NCI-H128 (cell line): ENCODE results near the gene STK10.
"Not testable (repeated sequence)": the region's sequence is repeated elsewhere in the genome, so short reads cannot be mapped to it uniquely, and the experiment has no call there.

Source experiments
- DNase-seq: peaks from one replicate; lab custom pipeline; 2025; ENCODE audit not compliant: unreplicated experiment; lab: John Stamatoyannopoulos, UW

The STK10 gene

DNA sequence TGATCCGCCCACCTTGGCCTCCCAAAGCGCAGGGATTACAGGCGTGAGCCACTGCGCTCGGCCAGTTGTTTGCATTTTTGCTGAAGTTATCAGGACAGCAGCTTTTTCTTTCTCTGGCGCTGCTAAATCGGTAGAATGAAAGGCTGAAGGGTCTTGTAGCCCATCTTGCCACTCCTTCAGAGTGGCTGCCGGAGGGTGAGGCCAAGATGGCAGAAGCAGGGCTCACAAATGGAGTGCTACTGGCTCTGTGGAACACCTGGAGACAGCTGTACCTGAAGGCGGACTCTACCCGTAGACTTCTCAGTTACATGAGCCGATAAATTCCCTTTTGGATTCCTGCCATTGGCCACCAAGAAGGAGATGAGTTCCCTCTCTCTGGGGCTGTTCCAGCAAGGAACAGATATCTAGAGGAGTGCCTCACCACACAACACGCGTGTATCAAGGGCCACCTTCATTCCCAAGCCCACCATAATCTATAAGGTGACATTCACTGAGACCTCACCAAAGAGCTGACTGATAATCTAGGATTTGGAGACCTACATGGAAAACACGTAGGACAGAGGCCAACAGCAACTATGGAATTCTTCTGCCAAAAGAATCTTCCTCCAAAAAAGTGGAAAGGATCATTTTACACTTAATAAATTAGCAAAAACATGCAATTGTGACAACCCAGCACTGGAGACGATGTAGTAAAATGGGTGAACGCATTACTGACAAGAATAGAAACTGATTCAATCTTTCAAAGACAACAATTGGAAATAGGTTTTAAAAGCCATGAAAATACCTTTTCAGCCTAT is 21.8 kb downstream of the STK10 start:
- no peak for DNase-seq

DNA sequence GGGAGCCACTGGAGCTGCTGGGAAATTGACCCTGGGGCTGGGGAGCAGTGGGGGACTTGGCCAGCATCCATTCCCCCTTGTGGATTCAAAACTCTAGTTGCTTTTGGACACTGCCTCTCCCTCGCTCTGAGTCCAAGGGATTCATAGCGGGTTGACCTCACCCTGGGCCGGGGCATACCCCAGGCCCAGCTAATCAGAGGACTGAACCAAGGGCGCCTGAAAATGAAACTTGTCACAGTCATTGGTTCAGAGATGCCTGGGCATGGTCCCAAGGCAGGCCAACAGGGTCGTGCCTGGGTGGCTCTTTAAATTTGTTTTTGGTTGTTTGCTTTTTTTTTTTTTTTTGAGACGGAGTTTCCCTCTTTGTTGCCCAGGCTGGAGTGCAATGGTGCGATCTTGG is 22.6 kb downstream of the STK10 start:
- DNase-seq, result no peak

GRCh38 chr5:172164769-172165212 is 23.2 kb downstream of the STK10 start:
- no peak for DNase-seq

DNA sequence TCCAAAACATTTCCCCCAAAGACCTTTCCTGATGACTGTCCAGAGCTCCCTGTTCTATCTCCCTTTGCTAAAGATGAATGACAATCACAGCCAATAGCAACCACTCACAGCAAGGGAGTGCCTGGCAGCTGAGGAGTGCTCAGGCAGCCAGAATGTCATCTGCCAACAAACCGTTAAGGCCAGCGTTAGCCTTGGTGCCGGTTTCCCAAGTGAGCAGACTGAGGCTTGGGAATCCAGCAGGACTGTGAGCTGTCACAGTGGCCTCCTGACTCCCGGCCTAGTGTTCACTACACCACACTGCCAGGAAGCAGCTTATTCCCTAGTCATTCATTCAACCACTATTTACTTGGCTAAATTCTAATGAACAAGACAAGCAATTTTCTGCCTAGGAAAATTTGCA is 24.7 kb downstream of the STK10 start:
- DNase-seq, result no peak

- DNase-seq, result no peak
These were observed 25.1 kb downstream of the STK10 start for GRCh38 chr5:172162987-172163343.

DNA sequence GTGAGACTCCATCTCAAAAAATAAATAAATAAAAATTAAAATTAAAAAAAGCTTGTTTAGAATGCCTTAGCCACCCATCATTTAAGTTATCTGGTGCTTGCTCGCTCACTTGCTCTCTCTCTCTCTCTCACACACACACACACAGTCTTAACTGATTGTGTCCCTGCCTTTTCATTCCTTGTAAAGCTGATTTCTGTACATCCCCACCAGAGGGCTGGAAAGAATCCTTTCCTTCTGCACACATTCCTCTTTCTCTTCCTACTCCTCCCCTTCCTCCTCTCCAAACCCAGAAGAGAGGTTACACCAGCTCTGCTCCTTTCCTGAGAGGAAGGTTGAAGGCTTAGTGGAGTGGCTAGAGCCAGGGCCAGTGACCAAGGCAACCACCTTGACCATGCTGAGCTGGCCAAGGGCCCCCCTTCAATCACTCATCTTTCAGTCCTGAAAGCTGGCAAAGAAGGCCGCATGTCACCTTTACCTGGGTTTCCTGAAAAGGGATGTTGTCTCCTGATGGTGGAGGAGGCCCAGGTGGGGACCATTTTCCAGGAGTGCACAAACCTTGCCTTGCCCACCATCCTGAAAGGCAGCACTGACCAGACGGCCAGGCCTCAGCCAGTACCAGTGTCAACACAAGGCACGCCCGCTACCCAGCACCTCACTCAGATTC is 25.6 kb downstream of the STK10 start:
- DNase-seq, result no peak

GRCh38 chr5:172160506-172160905 is 27.5 kb downstream of the STK10 start:
- no peak for DNase-seq

GRCh38 chr5:172159016-172159415 is 29.0 kb downstream of the STK10 start:
- DNase-seq, result no peak

DNA sequence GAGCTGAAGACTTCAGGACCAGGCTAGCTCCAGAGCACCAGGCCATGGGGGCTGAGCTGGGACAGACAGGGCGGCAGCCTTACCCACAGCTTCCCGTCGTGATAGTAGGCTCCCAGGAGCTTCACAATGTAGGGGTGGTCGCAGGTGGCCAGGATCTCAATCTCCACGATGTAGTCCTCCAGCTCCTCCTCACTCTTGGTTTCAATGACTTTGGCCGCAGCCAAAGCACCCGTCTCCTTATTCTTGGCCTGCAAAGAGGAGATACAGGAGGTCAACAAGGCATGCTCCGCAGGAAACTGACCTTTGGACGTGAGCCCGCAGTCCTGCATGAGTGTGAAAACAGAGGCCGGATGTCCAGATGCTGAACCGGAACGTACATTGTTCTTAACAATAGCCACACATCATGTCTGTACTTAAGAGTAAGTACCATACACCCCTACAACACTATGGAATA is 31.5 kb downstream of the STK10 start:
- DNase-seq, result no peak

DNA sequence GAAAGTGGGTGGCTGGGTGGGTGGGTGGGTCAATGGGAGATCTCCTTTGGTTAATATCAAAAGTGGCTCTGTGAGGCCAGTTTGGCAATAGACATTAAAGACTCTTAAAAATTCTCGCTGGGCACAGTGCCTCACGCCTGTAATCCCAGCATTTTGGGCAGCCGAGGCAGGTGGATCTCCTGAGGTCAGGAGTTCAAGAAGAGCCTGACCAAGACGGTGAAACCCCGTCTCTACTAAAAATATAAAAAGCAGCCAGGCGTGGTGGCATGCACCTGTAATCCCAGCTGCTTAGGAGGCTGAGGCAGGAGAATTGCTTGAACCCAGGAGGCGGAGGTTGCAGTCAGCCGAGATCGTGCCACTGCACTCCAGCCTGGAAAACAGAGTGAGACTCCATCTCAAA is 32.9 kb downstream of the STK10 start:
- not testable (repeated sequence) for DNase-seq

DNA sequence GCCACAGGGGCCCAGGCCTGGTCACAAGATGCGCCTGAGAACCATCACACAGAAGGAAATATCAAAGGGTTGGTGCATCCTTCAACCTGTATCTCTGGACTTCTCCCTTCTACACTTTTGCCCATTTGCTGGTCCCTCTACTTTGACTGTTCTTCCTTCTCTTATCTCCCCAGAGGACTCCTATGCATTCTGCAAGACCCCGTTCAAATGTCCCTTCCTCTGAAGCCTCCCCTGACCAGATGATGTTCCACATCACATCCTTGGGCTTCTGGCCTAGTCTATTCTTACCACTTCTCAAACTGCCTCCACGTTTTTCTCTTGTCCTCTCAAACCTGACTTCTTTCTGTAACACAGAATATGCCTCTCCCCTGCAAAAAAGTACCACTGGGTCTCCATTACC is 34.3 kb downstream of the STK10 start:
- DNase-seq, result no peak

DNA sequence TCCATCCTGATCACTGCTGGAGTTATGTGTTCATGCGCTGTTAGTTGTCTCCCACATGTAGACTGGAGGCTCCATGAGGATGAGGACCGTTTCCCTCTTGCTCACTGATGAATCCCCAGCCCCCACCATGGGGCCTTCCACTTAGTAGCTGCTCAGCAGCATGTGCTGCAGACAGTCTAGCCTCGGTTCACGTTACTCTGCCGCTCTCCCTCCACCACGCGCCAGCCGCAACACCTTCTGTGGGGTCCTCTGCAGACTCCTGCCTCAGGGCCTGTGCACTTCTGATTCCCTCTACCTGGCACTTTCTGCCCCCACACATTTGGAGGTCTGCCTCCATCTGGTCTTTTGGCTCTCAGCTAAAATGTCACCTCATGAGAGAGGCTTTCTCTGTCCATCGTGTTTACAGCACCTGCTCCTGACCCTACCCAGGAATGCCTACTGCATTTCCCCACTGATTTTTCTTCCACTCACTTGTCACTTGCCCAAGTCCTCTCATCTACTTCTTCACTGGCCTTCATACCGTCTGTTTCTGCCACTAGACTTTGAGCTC is 36.3 kb downstream of the STK10 start:
- no peak for DNase-seq

- DNase-seq, result no peak
These were observed 37.3 kb downstream of the STK10 start for GRCh38 chr5:172150514-172151425.

GRCh38 chr5:172149481-172149880 is 38.5 kb downstream of the STK10 start:
- not testable (repeated sequence) for DNase-seq

GRCh38 chr5:172149073-172149472 is 39.0 kb downstream of the STK10 start:
- DNase-seq, result no peak

- no peak for DNase-seq
These were observed 39.6 kb downstream of the STK10 start for GRCh38 chr5:172148381-172148780.

DNA sequence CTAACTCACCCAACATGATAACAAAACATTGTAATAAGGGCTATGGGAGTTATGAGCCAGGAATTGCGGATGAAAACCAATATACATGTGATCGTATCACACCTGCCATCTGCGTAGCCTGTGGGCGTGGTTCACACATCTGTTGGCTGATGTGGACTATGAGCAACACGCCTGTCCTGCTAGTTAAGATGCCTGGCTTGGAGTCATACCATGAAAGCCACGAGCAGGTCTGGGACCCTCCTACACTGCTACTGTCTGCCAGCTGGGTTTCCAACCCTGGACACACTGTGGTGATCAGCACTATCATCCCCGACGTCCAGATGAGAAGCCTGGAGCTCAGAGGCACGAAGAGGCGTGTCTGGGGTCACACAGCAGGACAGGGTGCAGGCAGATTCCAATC is 40.2 kb downstream of the STK10 start:
- DNase-seq, result no peak

GRCh38 chr5:172146748-172147092 is 41.3 kb downstream of the STK10 start:
- DNase-seq, result no peak

DNA sequence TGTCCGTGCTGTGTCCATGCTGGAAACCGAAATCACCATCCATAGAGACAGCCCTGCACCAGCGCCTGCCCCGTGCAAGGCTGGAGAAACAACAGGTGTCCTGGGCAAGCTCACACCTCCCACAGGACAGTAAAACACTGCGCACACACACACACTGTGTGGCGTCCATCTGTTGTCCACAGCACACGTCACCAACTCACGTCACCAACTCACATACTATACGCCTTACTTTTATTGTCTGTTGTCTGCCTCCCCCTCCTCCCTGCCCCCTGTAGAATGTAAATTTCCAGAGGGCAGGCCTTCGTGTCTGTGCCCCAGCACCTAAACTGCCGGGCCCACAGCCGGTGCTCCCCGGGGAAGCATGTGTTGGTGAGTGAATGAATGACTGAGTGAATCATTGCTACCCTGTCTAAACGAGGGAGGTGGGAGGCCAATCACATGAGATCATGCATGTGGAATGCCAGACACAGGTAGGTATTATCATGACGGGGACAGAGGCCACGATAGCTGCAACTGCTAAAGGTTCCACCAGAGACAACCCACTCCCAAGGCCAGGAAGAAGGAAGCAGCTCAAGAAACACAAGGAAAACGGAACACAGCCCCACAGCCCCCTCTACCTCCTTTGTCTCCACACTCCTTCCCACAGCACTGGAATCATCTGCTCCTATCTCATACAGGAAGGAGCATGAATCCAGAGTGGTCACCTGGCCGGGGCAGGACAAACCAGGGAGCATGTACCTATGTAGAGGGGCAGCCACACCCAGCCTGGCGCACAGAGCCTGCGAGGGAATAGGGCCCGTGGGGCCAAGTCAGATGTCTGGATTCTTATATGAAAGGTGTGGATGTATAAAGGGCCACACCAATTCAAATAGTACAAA is 41.9 kb downstream of the STK10 start:
- DNase-seq, result no peak
